H1 (cell line): Measurements from ENCODE around the gene CALHM2. TPM values are rescaled to one million over a fixed set of nuclear protein-coding genes. Genes with fewer than 3 reads are reported as not detected.

Experiments
- CTCF ChIA-PET: fragments of 300-600 bp; sonication (Branson Sonifier 250); formaldehyde crosslinking; loops from one replicate; lab custom pipeline; 2021; ENCODE audit not compliant: partially characterized antibody; lab: Charles Lee
- POLR2A ChIA-PET: fragments of 300-600 bp; sonication (Branson Sonifier 250); formaldehyde crosslinking; loops from one replicate; lab custom pipeline; 2021; ENCODE audit warnings: inconsistent platforms; ENCODE audit not compliant: partially characterized antibody; lab: Charles Lee
- DNase-seq, 2 experiments: peaks; one replicate each; pipeline versions ENCODE4 v3.0.0 to v3.0.0-alpha.2; 2010 to 2022; ENCODE audit warnings: low spot score in 2 of 2, low read depth in 1 of 2, mixed read lengths in 1 of 2
- FAIRE-seq: peaks from 2 replicates; lab custom pipeline; 2011; peaks lifted over from hg19 to GRCh38; lab: Jason Lieb, UNC
- H2AFZ ChIP-seq: 2 replicates; pipeline ENCODE4 v1.8.1; 2012; ENCODE audit warnings: low read length, inconsistent platforms
- H2AK5ac ChIP-seq: 2 replicates; pipeline ENCODE4 v1.6.1; 2013; ENCODE audit warnings: low read depth, low read length
- H2BK120ac ChIP-seq: replicated peaks from 2 replicates; pipeline ENCODE3; 2013; ENCODE audit warnings: low read depth, low read length, inconsistent platforms
- H2BK12ac ChIP-seq: 2 replicates; pipeline ENCODE4 v1.6.1; 2013; ENCODE audit warnings: low read depth, low read length
- H2BK15ac ChIP-seq: 2 replicates; pipeline ENCODE4 v1.6.1; 2013; ENCODE audit warnings: low read length
- H2BK20ac ChIP-seq: 2 replicates; pipeline ENCODE4 v1.6.1; 2013; ENCODE audit warnings: low read length
- H2BK5ac ChIP-seq: 2 replicates; pipeline ENCODE4 v1.6.1; 2013; ENCODE audit warnings: low read depth, low read length
- H3K14ac ChIP-seq: 2 replicates; pipeline ENCODE4 v1.6.1; 2013; ENCODE audit warnings: inconsistent platforms; ENCODE audit not compliant: insufficient read length
- H3K18ac ChIP-seq: 2 replicates; pipeline ENCODE4 v1.6.1; 2013; ENCODE audit warnings: low read length; ENCODE audit errors: extremely low read depth
- H3K23ac ChIP-seq: 2 replicates; pipeline ENCODE4 v1.6.1; 2013; ENCODE audit warnings: inconsistent platforms; ENCODE audit not compliant: insufficient read length
- H3K23me2 ChIP-seq: 2 replicates; pipeline ENCODE4 v1.6.1; 2013; ENCODE audit warnings: low read depth, low read length
- H3K27ac ChIP-seq: 2 replicates; pipeline ENCODE4 v1.6.1; 2011; ENCODE audit warnings: low read depth, low read length, inconsistent platforms
- H3K27me3 ChIP-seq, 4 experiments: replicated peaks in 1 of 4; 1 replicate in 1 of 4; 2 replicates in 3 of 4; pipeline versions ENCODE4 v1.6.1 to v1.8.1; 2011 to 2013; ENCODE audit warnings: low read length in 3 of 4, mild to moderate bottlenecking in 3 of 4, inconsistent platforms in 2 of 4, mixed read lengths in 2 of 4, moderate library complexity in 1 of 4; ENCODE audit not compliant: control insufficient read depth in 3 of 4, insufficient read depth in 3 of 4; ENCODE audit errors: extremely low read depth in 1 of 4
- H3K36me3 ChIP-seq, 4 experiments: 2 replicates each; pipeline versions ENCODE4 v1.6.1 to v1.8.1; 2011 to 2013; ENCODE audit warnings: mild to moderate bottlenecking in 4 of 4, low read length in 3 of 4, moderate library complexity in 2 of 4, control low read depth in 1 of 4, inconsistent platforms in 1 of 4; ENCODE audit not compliant: insufficient read depth in 4 of 4, control insufficient read depth in 2 of 4
- H3K4ac ChIP-seq: replicated peaks from 2 replicates; pipeline ENCODE3; 2013; ENCODE audit warnings: low read length, low read depth, mixed read lengths, inconsistent platforms; ENCODE audit not compliant: insufficient read length
- H3K4me1 ChIP-seq, 4 experiments: replicated peaks in 1 of 4; 1 replicate in 1 of 4; 2 replicates in 3 of 4; pipeline versions ENCODE4 v1.6.1 to v1.8.1; 2011 to 2013; ENCODE audit warnings: low read length in 3 of 4, inconsistent platforms in 2 of 4, mixed read lengths in 1 of 4; ENCODE audit not compliant: insufficient read depth in 4 of 4, control insufficient read depth in 3 of 4
- H3K4me2 ChIP-seq, 2 experiments: 2 replicates each; pipeline versions ENCODE4 v1.6.1 to v1.8.1; 2011 to 2013; ENCODE audit warnings: low read depth in 2 of 2, low read length in 2 of 2, control low read depth in 1 of 2, inconsistent platforms in 1 of 2, mild to moderate bottlenecking in 1 of 2; ENCODE audit not compliant: insufficient read depth in 1 of 2
- H3K4me3 ChIP-seq, 4 experiments: fragments of 200-600, 300-600 bp in 1 of 4; sonication (generic), shearing (Covaris generic), sonication (Bioruptor Twin) in 1 of 4; 2 replicates each; pipeline versions ENCODE4 v1.5.1 to v1.8.1; 2011 to 2016; ENCODE audit warnings: low read length in 4 of 4, low read depth in 3 of 4, control low read depth in 2 of 4, inconsistent platforms in 2 of 4, mild to moderate bottlenecking in 2 of 4, mixed read lengths in 1 of 4, moderate library complexity in 1 of 4; ENCODE audit not compliant: insufficient read depth in 2 of 4; ENCODE audit errors: extremely low read depth in 1 of 4
- H3K56ac ChIP-seq: replicated peaks from 2 replicates; pipeline ENCODE3; 2013; ENCODE audit warnings: low read depth, mild to moderate bottlenecking, mixed read lengths, low read length, inconsistent platforms; ENCODE audit not compliant: insufficient read length
- H3K79me1 ChIP-seq: 2 replicates; pipeline ENCODE4 v1.6.1; 2013; ENCODE audit warnings: low read depth, low read length, control low read depth
- H3K79me2 ChIP-seq, 2 experiments: 2 replicates each; pipeline versions ENCODE4 v1.6.1 to v1.8.1; 2012 to 2013; ENCODE audit warnings: low read length in 2 of 2, mild to moderate bottlenecking in 2 of 2, inconsistent platforms in 1 of 2; ENCODE audit not compliant: insufficient read depth in 2 of 2, control insufficient read depth in 1 of 2
- H3K9ac ChIP-seq, 4 experiments: replicated peaks in 1 of 4; 1 replicate in 1 of 4; 2 replicates in 3 of 4; pipeline versions ENCODE4 v1.6.1 to v1.8.1; 2011 to 2013; ENCODE audit warnings: low read depth in 3 of 4, low read length in 3 of 4, control low read depth in 2 of 4, mild to moderate bottlenecking in 2 of 4, moderate library complexity in 2 of 4, inconsistent platforms in 1 of 4; ENCODE audit errors: extremely low read depth in 1 of 4
- H3K9me3 ChIP-seq, 2 experiments: 2 replicates each; pipeline versions ENCODE4 v1.6.1 to v1.8.1; 2012 to 2013; ENCODE audit warnings: mild to moderate bottlenecking in 2 of 2, moderate library complexity in 2 of 2, control low read depth in 1 of 2, inconsistent platforms in 1 of 2, low read depth in 1 of 2, low read length in 1 of 2, mixed read lengths in 1 of 2; ENCODE audit not compliant: insufficient read depth in 2 of 2
- H4K20me1 ChIP-seq, 2 experiments: replicated peaks in 1 of 2; 2 replicates each; pipeline versions ENCODE3 to v1.8.1; 2011 to 2013; ENCODE audit warnings: inconsistent platforms in 2 of 2, low read length in 2 of 2, mild to moderate bottlenecking in 1 of 2; ENCODE audit not compliant: insufficient read depth in 2 of 2, control insufficient read depth in 1 of 2
- H4K5ac ChIP-seq: 2 replicates; pipeline ENCODE4 v1.6.1; 2013; ENCODE audit warnings: low read length, low read depth, mixed read lengths, inconsistent platforms; ENCODE audit not compliant: insufficient read length
- H4K8ac ChIP-seq: 2 replicates; pipeline ENCODE4 v1.8.0; 2013; ENCODE audit warnings: mild to moderate bottlenecking, moderate library complexity, low read length, inconsistent platforms; ENCODE audit not compliant: insufficient read depth; ENCODE audit errors: extremely low read depth
- H4K91ac ChIP-seq: replicated peaks from 2 replicates; pipeline ENCODE3; 2013; ENCODE audit warnings: low read length, mixed read lengths, inconsistent platforms; ENCODE audit not compliant: insufficient read length
- ATF2 ChIP-seq: IDR thresholded peaks from 2 replicates; pipeline ENCODE4 v1.6.1; 2012; ENCODE audit warnings: low read length, inconsistent platforms
- BACH1 ChIP-seq: IDR thresholded peaks from 2 replicates; pipeline ENCODE4 v1.6.1; 2012; ENCODE audit warnings: low read length, improper control_type of control experiment
- CHD1 ChIP-seq: IDR thresholded peaks from 2 replicates; pipeline ENCODE4 v1.6.1; 2012; ENCODE audit warnings: low read depth, low read length, improper control_type of control experiment
- EP300 ChIP-seq, 2 experiments: IDR thresholded peaks; 1 replicate in 1 of 2; 2 replicates in 1 of 2; pipeline ENCODE4 v1.6.1; 2011 to 2012; ENCODE audit warnings: low read depth in 2 of 2, low read length in 2 of 2, mild to moderate bottlenecking in 2 of 2, borderline replicate concordance in 1 of 2, inconsistent platforms in 1 of 2, moderate library complexity in 1 of 2
- JUND ChIP-seq: IDR thresholded peaks from 2 replicates; pipeline ENCODE4 v1.6.1; 2011; ENCODE audit warnings: mild to moderate bottlenecking, improper control_type of control experiment, low read length
- MAX ChIP-seq: IDR thresholded peaks from 2 replicates; pipeline ENCODE4 v1.6.1; 2012; ENCODE audit warnings: inconsistent platforms
- POLR2AphosphoS5 ChIP-seq: IDR thresholded peaks from 2 replicates; pipeline ENCODE4 v1.6.1; 2011; ENCODE audit warnings: low read depth, low read length
- RXRA ChIP-seq: IDR thresholded peaks from 2 replicates; pipeline ENCODE4 v1.6.1; 2011; ENCODE audit warnings: low read depth, mild to moderate bottlenecking, low read length, moderate library complexity; ENCODE audit not compliant: insufficient read depth
- SIN3A ChIP-seq, 2 experiments: IDR thresholded peaks in 1 of 2; conservative IDR thresholded peaks in 1 of 2; 2 replicates each; pipeline ENCODE4 v1.6.1; 2011 to 2012; ENCODE audit warnings: low read length in 2 of 2, improper control_type of control experiment in 1 of 2, low read depth in 1 of 2, mild to moderate bottlenecking in 1 of 2
- SP1 ChIP-seq: IDR thresholded peaks from 2 replicates; pipeline ENCODE4 v1.6.1; 2011; ENCODE audit warnings: low read depth, low read length
- SP2 ChIP-seq: IDR thresholded peaks from 2 replicates; pipeline ENCODE4 v1.6.1; 2012; ENCODE audit warnings: mild to moderate bottlenecking, low read length, inconsistent platforms
- SRF ChIP-seq: IDR thresholded peaks from 2 replicates; pipeline ENCODE4 v1.6.1; 2011; ENCODE audit warnings: mild to moderate bottlenecking, low read depth, low read length, moderate library complexity
- TEAD4 ChIP-seq: IDR thresholded peaks from 2 replicates; pipeline ENCODE4 v1.6.1; 2012; ENCODE audit warnings: low read depth, low read length, inconsistent platforms, mixed read lengths
- WGBS, 2 experiments: shearing (Covaris generic) in 1 of 2; methylation state at CpG; one replicate each; pipeline versions ENCODE4 v1.1.6 to v1.1.7; 2013 to 2015; ENCODE audit warnings: low lambda C conversion rate in 2 of 2, mixed read lengths in 2 of 2, inconsistent platforms in 1 of 2, low coverage in 1 of 2, missing lambda C conversion rate in 1 of 2; ENCODE audit not compliant: insufficient replicate concordance in 2 of 2, insufficient coverage in 1 of 2, insufficient read length in 1 of 2; ENCODE audit errors: extremely low coverage in 1 of 2, missing lambda C conversion rate in 1 of 2; 5-methylcytosine and 5-hydroxymethylcytosine counted together
- polyA plus RNA-seq, 7 experiments: library from polyadenylated mRNA; depleted of rRNA in 3 of 7; stranded (reverse) in 5 of 7; unstranded in 2 of 7; fragments of >200 nt in 5 of 7; fragments of 200-250 nt in 2 of 7; gene quantifications; 1 replicate in 5 of 7; 2 replicates in 1 of 7; 4 replicates in 1 of 7; pipeline versions ENCODE4 v1.2.1 to v1.2.3, GENCODE V29; 2011 to 2013; ENCODE audit warnings: missing spikeins in 2 of 7, mixed read lengths in 2 of 7
- total RNA-seq: library from RNA; stranded (reverse); fragmentation: NEBNext Ultra II Directional; extraction: Animal tissue kit (Norgen Biotek cat#: 25700); gene quantifications from 2 replicates; pipeline ENCODE4 v1.2.1, GENCODE V29; 2021

The CALHM2 gene
- total and polyA plus RNA-seq, 2 of the 8 experiments (the other 6 are each of a cell fraction or from before 2014, with no cell fraction given), result 1.2 to 2.4 TPM

GRCh38 chr10:103441611-103442010, 10.6 kb downstream of the CALHM2 start:
- Histone ChIP-seq H3K23ac (no peak overlapping the region), H3K4me1 (no peaks in the 10 kb centered on the region), H4K20me1 (peaks cover 0 to 8% of the 10 kb centered on the region in 2 experiments), H4K5ac (no peak overlapping the region), H3K9me3 (no peaks in the 10 kb centered on the region), H3K4me2 (no peak overlapping the region), H2AK5ac (no peak overlapping the region), H3K4ac (no peak overlapping the region), H2BK5ac (no peak overlapping the region), H3K23me2 (no peaks in the 10 kb centered on the region), H3K79me1 (no peaks in the 10 kb centered on the region; the same call in 1 of the 2 replicates), H2BK120ac (no peak overlapping the region), H3K56ac (no peak overlapping the region), H4K8ac (no peak overlapping the region), H3K4me3 (no peak overlapping the region), H3K14ac (no peak overlapping the region), H2BK20ac (no peak overlapping the region), H3K9ac (no peak overlapping the region), H3K27ac (no peak overlapping the region), H3K79me2 (no peaks in the 10 kb centered on the region), H2BK12ac (no peak overlapping the region), H3K27me3 (no peaks in the 10 kb centered on the region), H3K36me3 (peaks cover 41 to 92% (median 84%) of the 10 kb centered on the region in 4 experiments), H4K91ac (no peak overlapping the region), H2BK15ac (no peak overlapping the region), H3K18ac (no peak overlapping the region), H2AFZ (no peak overlapping the region)
- POLR2A ChIA-PET, result interaction anchor here (1.1 to 2.3 kb wide), 3 partner anchors 10 to 35 kb away, joined by 3 to 7 read pairs (median 4); partner anchors contain the start of gene CALHM2
- FAIRE-seq (no peak), DNase-seq (no peak)
- CTCF ChIA-PET, result interaction anchor here (0.6 to 4.3 kb wide), 5 partner anchors 18 to 123 kb away, joined by 3 to 21 read pairs (median 5); no protein-coding TSS in a partner anchor
- 92% methylated on average over 8 of the region's 8 CpGs; no CpG with 5 or more reads in 1 of the 2 experiments for WGBS, 2 experiments
- TF ChIP-seq ATF2 (no peak), SP2 (no peak), RXRA (no peak), POLR2AphosphoS5 (no peak), JUND (no peak), BACH1 (no peak), SIN3A (conservative IDR thresholded peaks at IDR 0.05 in 1 of 2, IDR thresholded peaks at IDR 0.05 in 1 of 2; ENCODE audit: low read depth in 1 of 2, low read length in 2 of 2) (no peak), EP300 (IDR thresholded peaks at IDR 0.05; ENCODE audit: borderline replicate concordance in 1 of 2, low read depth in 2 of 2, low read length in 2 of 2) (no peak), SRF (no peak), SP1 (no peak), TEAD4 (no peak), CHD1 (no peak), MAX (no peak)
